Measurements from ENCODE around the gene RXRG. TPM values are rescaled to one million over a fixed set of nuclear protein-coding genes. Genes with fewer than 3 reads are reported as not detected.

Gene RXRG
- polyA plus RNA-seq, 1 of the 3 experiments (the other 2 are of a cell fraction), result not detected

DNA sequence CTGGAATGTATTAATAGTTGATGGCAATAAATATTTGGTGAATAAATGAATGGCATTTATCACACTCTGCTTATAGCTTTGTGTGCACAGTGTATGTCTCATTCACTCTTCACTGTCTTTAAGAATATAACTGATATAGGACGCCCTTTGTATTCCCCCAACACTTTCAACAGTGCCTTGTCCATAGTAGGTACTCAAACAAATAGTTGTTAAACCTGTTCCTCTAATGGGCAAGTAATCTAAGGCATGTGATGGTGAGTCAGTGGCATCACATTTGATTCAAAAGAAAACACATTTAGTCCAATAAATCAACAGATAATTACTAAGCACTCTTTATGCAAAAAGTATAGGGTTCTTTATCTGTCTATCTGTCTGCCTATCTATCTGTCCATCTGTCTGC lies 11.2 kb upstream of the RXRG start:
- no peak overlapping the region for H3K27ac ChIP-seq (ENCODE audit: low read depth in 2 of 2, low read length in 1 of 2)
- H3K4me3 ChIP-seq (ENCODE audit: low read depth in 2 of 2, low read length in 1 of 2), result no peak overlapping the region
- H3F3A ChIP-seq (replicated peaks; ENCODE audit: insufficient read depth), result no peaks in the 10 kb centered on the region
- H2AFZ ChIP-seq (ENCODE audit: low read depth), result no peak overlapping the region
- TF ChIP-seq TEAD4 (IDR thresholded peaks at IDR 0.05; ENCODE audit: borderline replicate concordance, insufficient read depth), result no peak
- TF ChIP-seq, protein P1, sequence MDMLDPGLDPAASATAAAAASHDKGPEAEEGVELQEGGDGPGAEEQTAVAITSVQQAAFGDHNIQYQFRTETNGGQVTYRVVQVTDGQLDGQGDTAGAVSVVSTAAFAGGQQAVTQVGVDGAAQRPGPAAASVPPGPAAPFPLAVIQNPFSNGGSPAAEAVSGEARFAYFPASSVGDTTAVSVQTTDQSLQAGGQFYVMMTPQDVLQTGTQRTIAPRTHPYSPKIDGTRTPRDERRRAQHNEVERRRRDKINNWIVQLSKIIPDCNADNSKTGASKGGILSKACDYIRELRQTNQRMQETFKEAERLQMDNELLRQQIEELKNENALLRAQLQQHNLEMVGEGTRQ (IDR thresholded peaks at IDR 0.05; ENCODE audit: borderline replicate concordance, low read depth, low read length), result no peak
- TF ChIP-seq, protein P2, sequence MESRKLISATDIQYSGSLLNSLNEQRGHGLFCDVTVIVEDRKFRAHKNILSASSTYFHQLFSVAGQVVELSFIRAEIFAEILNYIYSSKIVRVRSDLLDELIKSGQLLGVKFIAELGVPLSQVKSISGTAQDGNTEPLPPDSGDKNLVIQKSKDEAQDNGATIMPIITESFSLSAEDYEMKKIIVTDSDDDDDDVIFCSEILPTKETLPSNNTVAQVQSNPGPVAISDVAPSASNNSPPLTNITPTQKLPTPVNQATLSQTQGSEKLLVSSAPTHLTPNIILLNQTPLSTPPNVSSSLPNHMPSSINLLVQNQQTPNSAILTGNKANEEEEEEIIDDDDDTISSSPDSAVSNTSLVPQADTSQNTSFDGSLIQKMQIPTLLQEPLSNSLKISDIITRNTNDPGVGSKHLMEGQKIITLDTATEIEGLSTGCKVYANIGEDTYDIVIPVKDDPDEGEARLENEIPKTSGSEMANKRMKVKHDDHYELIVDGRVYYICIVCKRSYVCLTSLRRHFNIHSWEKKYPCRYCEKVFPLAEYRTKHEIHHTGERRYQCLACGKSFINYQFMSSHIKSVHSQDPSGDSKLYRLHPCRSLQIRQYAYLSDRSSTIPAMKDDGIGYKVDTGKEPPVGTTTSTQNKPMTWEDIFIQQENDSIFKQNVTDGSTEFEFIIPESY (IDR thresholded peaks at IDR 0.05; ENCODE audit: borderline replicate concordance, low read depth), result no peak
- TF ChIP-seq NFIC (IDR thresholded peaks at IDR 0.05; ENCODE audit: borderline replicate concordance), result no peak
- TF ChIP-seq FOXJ3 (CRISPR knock-in tag; IDR thresholded peaks at IDR 0.05), result no peak
- no peak for TF ChIP-seq FOSL2 (IDR thresholded peaks at IDR 0.05; ENCODE audit: borderline replicate concordance, low read depth)
- TF ChIP-seq MXI1 (IDR thresholded peaks at IDR 0.05; ENCODE audit: low read depth, low read length), result no peak
- TF ChIP-seq SIN3A (IDR thresholded peaks at IDR 0.05; ENCODE audit: borderline replicate concordance, low read depth, low read length), result no peak
- no peak for TF ChIP-seq RFX5 (IDR thresholded peaks at IDR 0.05; ENCODE audit: low read length)
- no peak for TF ChIP-seq JUND (IDR thresholded peaks at IDR 0.05)
- no peak for TF ChIP-seq EZH2phosphoT487 (IDR thresholded peaks at IDR 0.05; ENCODE audit: borderline replicate concordance, low read depth)
- H3K36me3 ChIP-seq (replicated peaks in 1 of 2; ENCODE audit: control insufficient read depth in 1 of 2, insufficient read depth in 2 of 2, low read length in 1 of 2), result no peaks in the 10 kb centered on the region
- ChIA-PET POLR2A (no interaction called here), CTCF (no interaction called here)
- H3K9me2 ChIP-seq, result no peaks in the 10 kb centered on the region
- H3K79me2 ChIP-seq (ENCODE audit: insufficient read depth), result no peaks in the 10 kb centered on the region
- H4K20me1 ChIP-seq (ENCODE audit: insufficient read depth), result no peaks in the 10 kb centered on the region
- WGBS (ENCODE audit: low lambda C conversion rate), result 0% methylated on average over 1 of the region's 1 CpG
- H3K4me2 ChIP-seq, result no peak overlapping the region
- no peaks in the 10 kb centered on the region for H3K27me3 ChIP-seq (ENCODE audit: insufficient read depth)
- H3K9ac ChIP-seq, result no peak overlapping the region
- no peak for DNase-seq
- H3K4me1 ChIP-seq (ENCODE audit: control insufficient read depth in 1 of 2, insufficient read depth in 2 of 2, low read depth in 1 of 2, low read length in 1 of 2), result no peaks in the 10 kb centered on the region
- H3K9me3 ChIP-seq, result no peaks in the 10 kb centered on the region

DNA sequence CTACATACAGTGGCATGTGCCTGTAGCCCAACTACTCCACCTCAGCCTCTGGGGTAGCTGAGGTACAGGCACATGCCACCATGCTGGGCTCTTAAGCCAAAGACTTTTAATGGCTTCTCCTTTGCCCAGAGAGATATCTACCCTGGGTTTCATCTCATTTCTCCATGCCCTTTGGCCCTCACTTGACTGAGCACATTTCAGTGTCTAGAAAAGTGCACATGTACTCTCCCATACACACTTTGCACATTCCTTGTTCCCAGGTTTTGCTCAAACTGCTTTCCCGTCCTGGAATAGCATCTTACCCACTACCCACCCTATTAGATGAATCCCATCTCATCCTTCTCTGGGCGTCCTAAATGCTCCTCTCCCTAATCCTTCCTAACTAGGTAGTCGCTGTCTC lies 10.2 kb upstream of the RXRG start:
- Histone ChIP-seq H2AFZ (ENCODE audit: low read depth) (no peak overlapping the region), H3K4me2 (no peak overlapping the region), H3F3A (replicated peaks; ENCODE audit: insufficient read depth) (no peaks in the 10 kb centered on the region), H3K9me2 (no peaks in the 10 kb centered on the region), H3K36me3 (replicated peaks in 1 of 2; ENCODE audit: control insufficient read depth in 1 of 2, insufficient read depth in 2 of 2, low read length in 1 of 2) (no peaks in the 10 kb centered on the region), H3K79me2 (ENCODE audit: insufficient read depth) (no peaks in the 10 kb centered on the region), H3K9ac (no peak overlapping the region), H3K4me3 (ENCODE audit: low read depth in 2 of 2, low read length in 1 of 2) (no peak overlapping the region), H4K20me1 (ENCODE audit: insufficient read depth) (no peaks in the 10 kb centered on the region), H3K9me3 (no peaks in the 10 kb centered on the region), H3K4me1 (ENCODE audit: control insufficient read depth in 1 of 2, insufficient read depth in 2 of 2, low read depth in 1 of 2, low read length in 1 of 2) (no peaks in the 10 kb centered on the region), H3K27ac (ENCODE audit: low read depth in 2 of 2, low read length in 1 of 2) (no peak overlapping the region), H3K27me3 (ENCODE audit: insufficient read depth) (no peaks in the 10 kb centered on the region)
- WGBS (ENCODE audit: low lambda C conversion rate), result 9% methylated on average over 3 of the region's 3 CpGs
- ChIA-PET CTCF (no interaction called here), POLR2A (no interaction called here)
- no peak for TF ChIP-seq TCF12 (IDR thresholded peaks at IDR 0.05)
- no peak for TF ChIP-seq RCOR1 (IDR thresholded peaks at IDR 0.05; ENCODE audit: low read length)
- TF ChIP-seq POLR2AphosphoS5 (IDR thresholded peaks at IDR 0.05; ENCODE audit: low read depth, low read length), result no peak
- no peak for TF ChIP-seq YY1 (IDR thresholded peaks at IDR 0.05; ENCODE audit: low read depth)
- TF ChIP-seq, protein P3, sequence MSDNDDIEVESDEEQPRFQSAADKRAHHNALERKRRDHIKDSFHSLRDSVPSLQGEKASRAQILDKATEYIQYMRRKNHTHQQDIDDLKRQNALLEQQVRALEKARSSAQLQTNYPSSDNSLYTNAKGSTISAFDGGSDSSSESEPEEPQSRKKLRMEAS (IDR thresholded peaks at IDR 0.05; ENCODE audit: low read depth), result no peak
- no peak for TF ChIP-seq TAF1 (IDR thresholded peaks at IDR 0.05; ENCODE audit: borderline replicate concordance, low read depth, low read length)
- TF ChIP-seq SIN3A (IDR thresholded peaks at IDR 0.05; ENCODE audit: borderline replicate concordance, low read depth, low read length), result no peak
- TF ChIP-seq ELF1 (IDR thresholded peaks at IDR 0.05), result no peak
- no peak for DNase-seq
